ENCODE data around the gene FMNL2.

Gene FMNL2

GRCh38 chr2:152648336-152648735, 313.4 kb downstream of the FMNL2 start:
- ChIA-PET CTCF (interaction anchor here (0.6 to 6.4 kb wide), 15 partner anchors 9 to 611 kb away, joined by 3 to 79 read pairs (median 4); partner anchors contain the start of gene STAM2), POLR2A (interaction anchor here (1.5 kb wide), 1 partner anchor 472 kb away, joined by 3 read pairs; the partner anchor contains the start of gene STAM2)
- TF ChIP-seq CTCF (IDR thresholded peaks at IDR 0.05; ENCODE audit: insufficient read depth, low read length, missing control alignments), result no peak
- no peak overlapping the region for H3K4me3 ChIP-seq (ENCODE audit: low read depth, low read length)
- DNase-seq (ENCODE audit: low read depth, low spot score), result no peak

GRCh38 chr2:152649997-152650396, 315.0 kb downstream of the FMNL2 start:
- no peak for TF ChIP-seq CTCF (IDR thresholded peaks at IDR 0.05; ENCODE audit: insufficient read depth, low read length, missing control alignments)
- no peak overlapping the region for H3K4me3 ChIP-seq (ENCODE audit: low read depth, low read length)
- CTCF ChIA-PET, result interaction anchor here (1.6 kb wide), 1 partner anchor 33 kb away, joined by 4 read pairs; no protein-coding TSS in a partner anchor
- POLR2A ChIA-PET, result no interaction called here
- DNase-seq (ENCODE audit: low read depth, low spot score), result no peak

- no peak for TF ChIP-seq CTCF (IDR thresholded peaks at IDR 0.05; ENCODE audit: insufficient read depth, low read length, missing control alignments)
- ChIA-PET CTCF (interaction anchor here (3.6 kb wide), 1 partner anchor 16 kb away, joined by 18 read pairs; no protein-coding TSS in a partner anchor), POLR2A (no interaction called here)
- DNase-seq (ENCODE audit: low read depth, low spot score), result no peak
- H3K4me3 ChIP-seq (ENCODE audit: low read depth, low read length), result no peak overlapping the region
Measured at GRCh38 chr2:152650768-152651371, 315.9 kb downstream of the FMNL2 start.

- POLR2A ChIA-PET, result no interaction called here
- DNase-seq (ENCODE audit: low read depth, low spot score), result no peak
- no peak for TF ChIP-seq CTCF (IDR thresholded peaks at IDR 0.05; ENCODE audit: insufficient read depth, low read length, missing control alignments)
- H3K4me3 ChIP-seq (ENCODE audit: low read depth, low read length), result no peak overlapping the region
- CTCF ChIA-PET, result interaction anchor here (1.4 to 3.6 kb wide), 2 partner anchors 11 to 16 kb away, joined by 3 to 18 read pairs; no protein-coding TSS in a partner anchor
Measured at GRCh38 chr2:152651834-152652233, 316.9 kb downstream of the FMNL2 start.

GRCh38 chr2:152655880-152656279, 320.9 kb downstream of the FMNL2 start:
- DNase-seq (ENCODE audit: low read depth, low spot score), result no peak
- POLR2A ChIA-PET, result no interaction called here
- TF ChIP-seq CTCF (IDR thresholded peaks at IDR 0.05; ENCODE audit: insufficient read depth, low read length, missing control alignments), result no peak
- H3K4me3 ChIP-seq (ENCODE audit: low read depth, low read length), result no peak overlapping the region
- CTCF ChIA-PET, result interaction anchor here (1.7 kb wide), 1 partner anchor 20 kb away, joined by 4 read pairs; no protein-coding TSS in a partner anchor

GRCh38 chr2:152657043-152657442, 322.1 kb downstream of the FMNL2 start:
- TF ChIP-seq CTCF (IDR thresholded peaks at IDR 0.05; ENCODE audit: insufficient read depth, low read length, missing control alignments), result no peak
- ChIA-PET POLR2A (no interaction called here), CTCF (interaction anchor here (0.9 to 1.7 kb wide), 2 partner anchors 8 to 22 kb away, joined by 4 read pairs; no protein-coding TSS in a partner anchor)
- no peak overlapping the region for H3K4me3 ChIP-seq (ENCODE audit: low read depth, low read length)
- no peak for DNase-seq (ENCODE audit: low read depth, low spot score)

Data from AG04449 (cell line).